HL-60/S4 (cell line): ENCODE measurements around the gene FAF1.
"Not testable (repeated sequence)": the region's sequence is repeated elsewhere in the genome, so short reads cannot be mapped to it uniquely, and the experiment has no call there.

Experiments used
- in situ Hi-C: fragments of 300-500 bp; cut with MboI; formaldehyde crosslinking; loops from 2 replicates; pipeline ENCODE4 v1.14.3; 2022; ENCODE audit warnings: low sequenced_read_pairs

The FAF1 gene

GRCh38 chr1:50917138-50918137, 42.6 kb downstream of the FAF1 start:
- in situ Hi-C loops: no loop called here

GRCh38 chr1:50915621-50916020, 44.4 kb downstream of the FAF1 start:
- in situ Hi-C loops: no loop called here

GRCh38 chr1:50913954-50914353, 46.1 kb downstream of the FAF1 start:
- in situ Hi-C loops: no loop called here

- in situ Hi-C loops: not testable (repeated sequence)
Observed at GRCh38 chr1:50910356-50910755, 49.7 kb downstream of the FAF1 start.

- in situ Hi-C loops: not testable (repeated sequence)
Observed at GRCh38 chr1:50907610-50908009, 52.5 kb downstream of the FAF1 start.

- in situ Hi-C loops: not testable (repeated sequence)
Observed at GRCh38 chr1:50906050-50906449, 54.0 kb downstream of the FAF1 start.

GRCh38 chr1:50902419-50902818, 57.6 kb downstream of the FAF1 start:
- in situ Hi-C loops: no loop called here

GRCh38 chr1:50901872-50902271, 58.2 kb downstream of the FAF1 start:
- in situ Hi-C loops: no loop called here

GRCh38 chr1:50898773-50899172, 61.3 kb downstream of the FAF1 start:
- in situ Hi-C loops: loop anchor here (25.0 kb wide), 1 partner anchor 289 kb away; no protein-coding TSS in a partner anchor

- in situ Hi-C loops: loop anchor here (25.0 kb wide), 1 partner anchor 293 kb away; no protein-coding TSS in a partner anchor
Observed at GRCh38 chr1:50894340-50894739, 65.7 kb downstream of the FAF1 start.

GRCh38 chr1:50893466-50893865, 66.6 kb downstream of the FAF1 start:
- in situ Hi-C loops: loop anchor here (25.0 kb wide), 1 partner anchor 294 kb away; no protein-coding TSS in a partner anchor

- in situ Hi-C loops: loop anchor here (25.0 kb wide), 1 partner anchor 300 kb away; no protein-coding TSS in a partner anchor
Observed at GRCh38 chr1:50887555-50887954, 72.5 kb downstream of the FAF1 start.

GRCh38 chr1:50880373-50880772, 79.7 kb downstream of the FAF1 start:
- in situ Hi-C loops: loop anchor here (25.0 kb wide), 1 partner anchor 307 kb away; no protein-coding TSS in a partner anchor

GRCh38 chr1:50879137-50879536, 80.9 kb downstream of the FAF1 start:
- in situ Hi-C loops: loop anchor here (25.0 kb wide), 1 partner anchor 308 kb away; no protein-coding TSS in a partner anchor

- in situ Hi-C loops: loop anchor here (25.0 kb wide), 1 partner anchor 309 kb away; no protein-coding TSS in a partner anchor
Observed at GRCh38 chr1:50878434-50878833, 81.6 kb downstream of the FAF1 start.

GRCh38 chr1:50877641-50878040, 82.4 kb downstream of the FAF1 start:
- in situ Hi-C loops: loop anchor here (25.0 kb wide), 1 partner anchor 310 kb away; no protein-coding TSS in a partner anchor

GRCh38 chr1:50873458-50874187, 86.4 kb downstream of the FAF1 start:
- in situ Hi-C loops: no loop called here

- in situ Hi-C loops: not testable (repeated sequence)
Observed at GRCh38 chr1:50864845-50865244, 95.2 kb downstream of the FAF1 start.

GRCh38 chr1:50861772-50862171, 98.3 kb downstream of the FAF1 start:
- in situ Hi-C loops: no loop called here

GRCh38 chr1:50860702-50861101, 99.4 kb downstream of the FAF1 start:
- in situ Hi-C loops: no loop called here

- in situ Hi-C loops: no loop called here
Observed at GRCh38 chr1:50860256-50860655, 99.8 kb downstream of the FAF1 start.
